ENCODE results near the gene TOPBP1.

DNA sequence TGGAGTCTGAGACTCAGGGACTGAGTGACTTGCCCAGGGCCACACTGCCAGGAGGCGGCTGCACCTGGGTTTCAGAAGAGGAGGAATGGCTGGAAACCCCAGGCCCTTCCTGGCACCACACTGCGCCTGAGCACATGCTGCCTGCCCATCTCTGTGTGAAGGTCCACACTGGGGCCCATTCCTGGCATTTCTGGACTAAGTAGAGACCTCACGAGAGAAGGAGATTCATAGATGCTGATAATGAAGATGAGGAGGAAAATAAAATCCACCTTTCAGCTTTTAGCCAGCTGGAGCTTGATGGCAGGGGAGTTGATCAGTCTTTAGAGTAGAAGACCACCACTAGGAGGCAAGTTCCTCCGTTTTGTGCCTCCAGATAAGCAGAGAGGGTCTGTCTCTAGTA, 44.3 kb upstream of the TOPBP1 start:
- TF ChIP-seq, protein P1, sequence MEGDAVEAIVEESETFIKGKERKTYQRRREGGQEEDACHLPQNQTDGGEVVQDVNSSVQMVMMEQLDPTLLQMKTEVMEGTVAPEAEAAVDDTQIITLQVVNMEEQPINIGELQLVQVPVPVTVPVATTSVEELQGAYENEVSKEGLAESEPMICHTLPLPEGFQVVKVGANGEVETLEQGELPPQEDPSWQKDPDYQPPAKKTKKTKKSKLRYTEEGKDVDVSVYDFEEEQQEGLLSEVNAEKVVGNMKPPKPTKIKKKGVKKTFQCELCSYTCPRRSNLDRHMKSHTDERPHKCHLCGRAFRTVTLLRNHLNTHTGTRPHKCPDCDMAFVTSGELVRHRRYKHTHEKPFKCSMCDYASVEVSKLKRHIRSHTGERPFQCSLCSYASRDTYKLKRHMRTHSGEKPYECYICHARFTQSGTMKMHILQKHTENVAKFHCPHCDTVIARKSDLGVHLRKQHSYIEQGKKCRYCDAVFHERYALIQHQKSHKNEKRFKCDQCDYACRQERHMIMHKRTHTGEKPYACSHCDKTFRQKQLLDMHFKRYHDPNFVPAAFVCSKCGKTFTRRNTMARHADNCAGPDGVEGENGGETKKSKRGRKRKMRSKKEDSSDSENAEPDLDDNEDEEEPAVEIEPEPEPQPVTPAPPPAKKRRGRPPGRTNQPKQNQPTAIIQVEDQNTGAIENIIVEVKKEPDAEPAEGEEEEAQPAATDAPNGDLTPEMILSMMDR (optimal IDR thresholded peaks at IDR 0.05 in 1 of 3, IDR thresholded peaks at IDR 0.05 in 1 of 3, conservative IDR thresholded peaks at IDR 0.05 in 1 of 3; ENCODE audit: extremely low read depth in 1 of 3, insufficient read depth in 2 of 3, low read length in 3 of 3), result no peak
- no peak for TF ChIP-seq EZH2 (IDR thresholded peaks at IDR 0.05; ENCODE audit: low read length)
